Activated naive CD4-positive, alpha-beta T cell treated with anti-CD3 and anti-CD28 coated beads, Interleukin-2, amount 10 ng/mL, durations not matched to agents 7 days and 5 days (primary cell): ENCODE measurements around the gene PCED1A.
"Not testable (repeated sequence)": the region's sequence is repeated elsewhere in the genome, so short reads cannot be mapped to it uniquely, and the experiment has no call there.

Experiments used
- CTCF ChIA-PET: fragments of 350-600 bp; sonication (Branson Sonifier 250); formaldehyde crosslinking; loops from one replicate; lab custom pipeline; 2021; ENCODE audit warnings: antibody characterized with exemption; lab: Charles Lee
- DNase-seq: peaks from one replicate; pipeline ENCODE4 v3.0.0-alpha.2; 2020
- H3K27ac Mint-ChIP-seq: one replicate; pipeline ENCODE4 v1.8.0; 2021; ENCODE audit warnings: mild to moderate bottlenecking, moderate library complexity, mixed read lengths
- H3K27me3 Mint-ChIP-seq: one replicate; pipeline ENCODE4 v1.8.0; 2021; ENCODE audit warnings: mild to moderate bottlenecking, mixed read lengths
- H3K36me3 Mint-ChIP-seq: one replicate; pipeline ENCODE4 v1.8.0; 2021; ENCODE audit warnings: mixed read lengths
- H3K4me1 Mint-ChIP-seq: one replicate; pipeline ENCODE4 v1.8.0; 2021; ENCODE audit warnings: mixed read lengths
- H3K4me3 Mint-ChIP-seq: one replicate; pipeline ENCODE4 v1.8.0; 2021; ENCODE audit warnings: mild to moderate bottlenecking, moderate library complexity, mixed read lengths
- H3K9me3 Mint-ChIP-seq: one replicate; pipeline ENCODE4 v1.8.0; 2021; ENCODE audit warnings: mixed read lengths

Gene PCED1A

GRCh38 chr20:2814076-2814475 is 26.4 kb downstream of the PCED1A start:
- H3K36me3 Mint-ChIP-seq = no peaks in the 10 kb centered on the region
- H3K27me3 Mint-ChIP-seq = peaks cover 85% of the 10 kb centered on the region
- CTCF ChIA-PET = no interaction called here
- no peak overlapping the region for H3K27ac Mint-ChIP-seq
- H3K9me3 Mint-ChIP-seq = peaks cover 5% of the 10 kb centered on the region
- DNase-seq = no peak
- no peak overlapping the region for H3K4me3 Mint-ChIP-seq
- no peaks in the 10 kb centered on the region for H3K4me1 Mint-ChIP-seq

- Mint-ChIP-seq H3K27ac (no peak overlapping the region), H3K27me3 (peaks cover 85% of the 10 kb centered on the region), H3K9me3 (peaks cover 5% of the 10 kb centered on the region), H3K36me3 (no peaks in the 10 kb centered on the region), H3K4me1 (no peaks in the 10 kb centered on the region), H3K4me3 (no peak overlapping the region)
- CTCF ChIA-PET = no interaction called here
- no peak for DNase-seq
Measured at GRCh38 chr20:2812189-2812588, 28.3 kb downstream of the PCED1A start.

- Mint-ChIP-seq H3K4me1 (no peaks in the 10 kb centered on the region), H3K4me3 (no peak overlapping the region), H3K9me3 (peaks cover 5% of the 10 kb centered on the region), H3K27me3 (peaks cover 87% of the 10 kb centered on the region), H3K27ac (no peak overlapping the region), H3K36me3 (no peaks in the 10 kb centered on the region)
- DNase-seq = no peak
- CTCF ChIA-PET = no interaction called here
Measured at GRCh38 chr20:2809690-2810089, 30.8 kb downstream of the PCED1A start.

GRCh38 chr20:2807929-2808328 is 32.5 kb downstream of the PCED1A start:
- not testable (repeated sequence) for H3K4me3 Mint-ChIP-seq, H3K27ac Mint-ChIP-seq, H3K4me1 Mint-ChIP-seq, H3K9me3 Mint-ChIP-seq, DNase-seq, H3K36me3 Mint-ChIP-seq
- peaks cover 90% of the 10 kb centered on the region for H3K27me3 Mint-ChIP-seq
- CTCF ChIA-PET = interaction anchor here (0.9 kb wide), 1 partner anchor 9 kb away, joined by 3 read pairs; the partner anchor contains the start of gene TMEM239

GRCh38 chr20:2807019-2807418 is 33.4 kb downstream of the PCED1A start:
- Mint-ChIP-seq H3K36me3 (no peaks in the 10 kb centered on the region), H3K27me3 (peaks cover 94% of the 10 kb centered on the region), H3K9me3 (peaks cover under 1% of the 10 kb centered on the region), H3K27ac (no peak overlapping the region), H3K4me3 (no peak overlapping the region), H3K4me1 (no peaks in the 10 kb centered on the region)
- DNase-seq = no peak
- CTCF ChIA-PET = no interaction called here

- DNase-seq = no peak
- CTCF ChIA-PET = interaction anchor here (1.1 kb wide), 1 partner anchor 53 kb away, joined by 3 read pairs; no protein-coding TSS in a partner anchor
- no peaks in the 10 kb centered on the region for H3K36me3 Mint-ChIP-seq
- H3K27ac Mint-ChIP-seq = no peak overlapping the region
- no peak overlapping the region for H3K4me3 Mint-ChIP-seq
- H3K9me3 Mint-ChIP-seq = no peaks in the 10 kb centered on the region
- H3K27me3 Mint-ChIP-seq = peaks cover 96% of the 10 kb centered on the region
- peaks cover 2% of the 10 kb centered on the region for H3K4me1 Mint-ChIP-seq
Measured at GRCh38 chr20:2806351-2806701, 34.1 kb downstream of the PCED1A start.

- Mint-ChIP-seq H3K36me3 (no peaks in the 10 kb centered on the region), H3K4me3 (no peak overlapping the region), H3K27me3 (peaks cover 97% of the 10 kb centered on the region), H3K9me3 (no peaks in the 10 kb centered on the region), H3K27ac (no peak overlapping the region), H3K4me1 (peaks cover 7% of the 10 kb centered on the region)
- CTCF ChIA-PET = interaction anchor here (1.1 kb wide), 1 partner anchor 53 kb away, joined by 3 read pairs; no protein-coding TSS in a partner anchor
- no peak for DNase-seq
Measured at GRCh38 chr20:2805689-2806350, 34.6 kb downstream of the PCED1A start.

GRCh38 chr20:2804852-2805688 is 35.4 kb downstream of the PCED1A start:
- peaks cover 99% of the 10 kb centered on the region for H3K27me3 Mint-ChIP-seq
- CTCF ChIA-PET = interaction anchor here (1.1 kb wide), 1 partner anchor 52 kb away, joined by 3 read pairs; no protein-coding TSS in a partner anchor
- H3K4me3 Mint-ChIP-seq = no peak overlapping the region
- peaks cover 10% of the 10 kb centered on the region for H3K4me1 Mint-ChIP-seq
- DNase-seq = no peak
- H3K27ac Mint-ChIP-seq = no peak overlapping the region
- H3K9me3 Mint-ChIP-seq = no peaks in the 10 kb centered on the region
- peaks cover under 1% of the 10 kb centered on the region for H3K36me3 Mint-ChIP-seq

GRCh38 chr20:2804041-2804828 is 36.2 kb downstream of the PCED1A start:
- H3K27ac Mint-ChIP-seq = no peak overlapping the region

GRCh38 chr20:2801286-2801728 is 39.1 kb downstream of the PCED1A start:
- Mint-ChIP-seq H3K36me3 (peaks cover 4% of the 10 kb centered on the region), H3K27ac (no peak overlapping the region), H3K4me1 (peaks cover 24% of the 10 kb centered on the region), H3K27me3 (peaks cover 95% of the 10 kb centered on the region), H3K9me3 (no peaks in the 10 kb centered on the region), H3K4me3 (peak overlapping the region; percentile 61)
- CTCF ChIA-PET = no interaction called here
- no peak for DNase-seq

More at GRCh38 chr20:2804041-2804828, 36.2 kb downstream of the PCED1A start:
- Mint-ChIP-seq H3K4me3 (no peak overlapping the region), H3K4me1 (peaks cover 19% of the 10 kb centered on the region), H3K36me3 (peaks cover 4% of the 10 kb centered on the region), H3K9me3 (no peaks in the 10 kb centered on the region), H3K27me3 (peaks cover 99% of the 10 kb centered on the region)
- DNase-seq = no peak
- CTCF ChIA-PET = no interaction called here

- H3K4me3 Mint-ChIP-seq = peak within 1 kb of the TSS; percentile 69
- H3K36me3 Mint-ChIP-seq = peaks cover 4% of the 10 kb centered on the region
- H3K27me3 Mint-ChIP-seq = peaks cover 90% of the 10 kb centered on the region
- no peak for DNase-seq
- no peak within 1 kb of the TSS for H3K27ac Mint-ChIP-seq
- CTCF ChIA-PET = no interaction called here
- H3K9me3 Mint-ChIP-seq = no peaks in the 10 kb centered on the region
- peaks cover 24% of the 10 kb centered on the region for H3K4me1 Mint-ChIP-seq
Measured at GRCh38 chr20:2800521-2801285, 39.8 kb downstream of the PCED1A start, which contains the start of gene CPXM1. TSS of gene CPXM1 (minus strand) at chr20:2800627. CDS start at chr20:2800572, 55 bp downstream.

- Mint-ChIP-seq H3K4me1 (peaks cover 24% of the 10 kb centered on the region), H3K27ac (no peak overlapping the region), H3K4me3 (peak overlapping the region; percentile 69), H3K9me3 (no peaks in the 10 kb centered on the region), H3K27me3 (peaks cover 82% of the 10 kb centered on the region), H3K36me3 (peaks cover 4% of the 10 kb centered on the region)
- DNase-seq = no peak
- CTCF ChIA-PET = no interaction called here
Measured at GRCh38 chr20:2799688-2800520, 40.6 kb downstream of the PCED1A start.

GRCh38 chr20:2799271-2799670 is 41.2 kb downstream of the PCED1A start:
- Mint-ChIP-seq H3K9me3 (no peaks in the 10 kb centered on the region), H3K27ac (no peak overlapping the region), H3K4me3 (peak overlapping the region; percentile 69), H3K4me1 (peaks cover 24% of the 10 kb centered on the region), H3K36me3 (peaks cover 4% of the 10 kb centered on the region), H3K27me3 (peaks cover 79% of the 10 kb centered on the region)
- DNase-seq = no peak
- CTCF ChIA-PET = interaction anchor here (1.0 kb wide), 1 partner anchor 45 kb away, joined by 3 read pairs; no protein-coding TSS in a partner anchor
